K562 (cell line): ENCODE measurements around the gene TRABD2B. TPM values are rescaled to one million over a fixed set of nuclear protein-coding genes. Genes with fewer than 3 reads are reported as not detected.

Experiments used
- ATAC-seq: fragments of 200-7000 bp; cut with Tn5 transposase; 3 replicates; pipeline ENCODE4 v1.9.1; 2020; ENCODE audit warnings: moderate library complexity
- BruUV-seq: library from RNA; stranded (reverse); fragments of 400-500 nt; replicated peaks from 2 replicates; lab custom pipeline; 2021; lab: Mats Ljungman, UMichigan
- CTCF ChIA-PET: fragments of 300-600 bp; formaldehyde crosslinking; extraction: SDS; loops from one replicate; lab custom pipeline; 2021; ENCODE audit warnings: low intra/inter-chr PET ratio; lab: Yijun Ruan, JAX
- POLR2A ChIA-PET: fragments of 300-600, 350-650 bp; sonication (Branson Sonifier 250); formaldehyde crosslinking; extraction: SDS; loops from one replicate; lab custom pipeline; 2021; ENCODE audit warnings: antibody characterized with exemption, inconsistent platforms; lab: Yijun Ruan, JAX
- DNase-seq, 4 experiments: peaks; one replicate each; pipeline versions ENCODE4 v3.0.0 to v3.0.0-alpha.2; 2011 to 2018; ENCODE audit warnings: low spot score in 3 of 4, mixed read lengths in 3 of 4; ENCODE audit errors: extremely low read depth in 1 of 4
- FAIRE-seq: peaks from 2 replicates; lab custom pipeline; 2011; peaks lifted over from hg19 to GRCh38; lab: Jason Lieb, UNC
- H2AFZ ChIP-seq: 2 replicates; pipeline ENCODE4 v1.6.0; 2011; ENCODE audit warnings: low read depth, low read length, control low read depth, inconsistent platforms
- H3K27ac ChIP-seq: fragments of 200-600 bp; 3 replicates; pipeline ENCODE4 v1.8.0; 2011; ENCODE audit warnings: low read depth, mild to moderate bottlenecking, control low read depth, inconsistent platforms, low read length, moderate library complexity, mixed read lengths; ENCODE audit errors: extremely low read depth
- H3K27me3 ChIP-seq, 2 experiments: fragments of 300-600 bp in 1 of 2; 2 replicates in 1 of 2; 3 replicates in 1 of 2; pipeline versions ENCODE4 v1.6.0 to v1.8.0; 2011; ENCODE audit warnings: inconsistent platforms in 2 of 2, low read length in 2 of 2, mild to moderate bottlenecking in 1 of 2, mixed read lengths in 1 of 2, moderate library complexity in 1 of 2; ENCODE audit not compliant: control insufficient read depth in 2 of 2, insufficient read depth in 2 of 2
- H3K36me3 ChIP-seq: fragments of 300-600 bp; 3 replicates; pipeline ENCODE4 v1.8.0; 2011; ENCODE audit warnings: mild to moderate bottlenecking, low read length, inconsistent platforms; ENCODE audit not compliant: control insufficient read depth, insufficient read depth
- H3K4me1 ChIP-seq, 2 experiments: fragments of 200-600 bp in 1 of 2; replicated peaks in 1 of 2; 2 replicates in 1 of 2; 3 replicates in 1 of 2; pipeline versions ENCODE4 v1.5.1 to v1.8.0; 2011; ENCODE audit warnings: inconsistent platforms in 2 of 2, low read length in 2 of 2, mild to moderate bottlenecking in 1 of 2, mixed read lengths in 1 of 2, moderate library complexity in 1 of 2; ENCODE audit not compliant: control insufficient read depth in 2 of 2, insufficient read depth in 2 of 2
- H3K4me2 ChIP-seq: 2 replicates; pipeline ENCODE4 v1.6.1; 2011; ENCODE audit warnings: low read length, control low read depth, inconsistent platforms, mixed read lengths; ENCODE audit not compliant: insufficient read depth
- H3K4me3 ChIP-seq: fragments of 200-600 bp; sonication (generic), shearing (Covaris generic); 2 replicates; pipeline ENCODE4 v1.5.1; 2016; ENCODE audit warnings: control low read depth, inconsistent platforms
- H3K79me2 ChIP-seq: fragments of 200-600 bp; 3 replicates; pipeline ENCODE4 v1.8.0; 2011; ENCODE audit warnings: low read length, inconsistent platforms; ENCODE audit not compliant: control insufficient read depth, insufficient read depth
- H3K9ac ChIP-seq, 2 experiments: 2 replicates each; pipeline versions ENCODE4 v1.6.0 to v1.6.1; 2011; ENCODE audit warnings: low read depth in 2 of 2, low read length in 2 of 2, control low read depth in 1 of 2, inconsistent platforms in 1 of 2, mild to moderate bottlenecking in 1 of 2, mixed read lengths in 1 of 2; ENCODE audit not compliant: insufficient read depth in 1 of 2
- H3K9me1 ChIP-seq: one replicate; pipeline ENCODE4 v1.6.0; 2011; ENCODE audit warnings: inconsistent platforms, mild to moderate bottlenecking, low read length, moderate library complexity; ENCODE audit not compliant: control insufficient read depth, insufficient read depth
- H3K9me3 ChIP-seq: replicated peaks from 2 replicates; pipeline ENCODE4 v1.5.1; 2011; ENCODE audit warnings: low read depth, low read length, inconsistent platforms; ENCODE audit not compliant: control insufficient read depth, insufficient read depth
- H4K20me1 ChIP-seq: replicated peaks from 2 replicates; pipeline ENCODE4 v1.6.1; 2011; ENCODE audit warnings: low read length, inconsistent platforms, mixed read lengths; ENCODE audit not compliant: control insufficient read depth, insufficient read depth
- ARHGAP35 ChIP-seq: fragments of 450-650 bp; IDR thresholded peaks from 2 replicates; pipeline ENCODE4 v1.6.1; 2018; ENCODE audit not compliant: partially characterized antibody
- FOS ChIP-seq: IDR thresholded peaks from 3 replicates; pipeline ENCODE4 v1.6.1; 2011; ENCODE audit not compliant: insufficient read length; ENCODE audit errors: extremely low read depth
- JUND ChIP-seq, 2 experiments: IDR thresholded peaks; 2 replicates in 1 of 2; 3 replicates in 1 of 2; pipeline ENCODE4 v1.6.1; 2011; ENCODE audit warnings: borderline replicate concordance in 2 of 2, low read depth in 2 of 2, low read length in 2 of 2, improper control_type of control experiment in 1 of 2, missing biosample characterization in 1 of 2, missing genetic modification characterization in 1 of 2, missing genetic modification reagents in 1 of 2
- MAFK ChIP-seq: IDR thresholded peaks from 2 replicates; pipeline ENCODE4 v1.6.1; 2011; ENCODE audit warnings: low read length, improper control_type of control experiment
- MEIS2 ChIP-seq: fragments of 450-650 bp; IDR thresholded peaks from 2 replicates; pipeline ENCODE4 v1.6.1; 2014; ENCODE audit warnings: mild to moderate bottlenecking; ENCODE audit not compliant: partially characterized antibody
- NFRKB ChIP-seq: fragments of 450-650 bp; IDR thresholded peaks from 2 replicates; pipeline ENCODE4 v1.6.1; 2016; ENCODE audit warnings: low read depth
- RCOR1 ChIP-seq, 2 experiments: IDR thresholded peaks; 2 replicates each; pipeline ENCODE4 v1.6.1; 2012; ENCODE audit warnings: low read depth in 2 of 2, low read length in 2 of 2, borderline replicate concordance in 1 of 2, improper control_type of control experiment in 1 of 2
- RUNX1 ChIP-seq: sonication (generic); IDR thresholded peaks from 2 replicates; pipeline ENCODE4 v1.6.1; 2016; ENCODE audit warnings: antibody characterized with exemption, low read depth
- TOE1 ChIP-seq, 2 experiments: fragments of 450-650 bp in 1 of 2; sonication (generic) in 1 of 2; formaldehyde crosslinking in 1 of 2; IDR thresholded peaks; 2 replicates each; pipeline versions ENCODE4 v1.7.1 to v1.8.0; 2016 to 2022; ENCODE audit warnings: borderline replicate concordance in 2 of 2, mild to moderate bottlenecking in 2 of 2, antibody characterized with exemption in 1 of 2, inconsistent platforms in 1 of 2, low read depth in 1 of 2, missing genetic modification reagents in 1 of 2, moderate library complexity in 1 of 2
- ZZZ3 ChIP-seq: fragments of 450-650 bp; IDR thresholded peaks from 2 replicates; pipeline ENCODE4 v1.6.1; 2016; ENCODE audit warnings: antibody characterized with exemption, mild to moderate bottlenecking, moderate library complexity
- WGBS: fragments of 100-300 bp; shearing (Covaris generic); methylation state at CpG from one replicate; pipeline ENCODE4 v1.1.6; 2016; ENCODE audit warnings: low coverage, mixed read lengths; ENCODE audit not compliant: insufficient coverage; ENCODE audit errors: missing lambda C conversion rate; 5-methylcytosine and 5-hydroxymethylcytosine counted together
- in situ Hi-C: fragments of 300-500 bp; cut with MboI; formaldehyde crosslinking; loops from 4 replicates; pipeline ENCODE4 v1.15.0; 2018; ENCODE audit warnings: inconsistent platforms, mixed read lengths
- intact Hi-C: fragments of 100-400 bp; cut with micrococcal nuclease; formaldehyde crosslinking; loops from 2 replicates; pipeline ENCODE4 v1.14.2; 2022
- polyA plus RNA-seq, 8 experiments: library from polyadenylated mRNA; depleted of rRNA in 4 of 8; stranded (reverse) in 5 of 8; unstranded in 3 of 8; fragments of >200 nt; fragmentation: Nextera tagmentation in 2 of 8; fragmentation: Illumina TruSeq in 1 of 8; extraction: Ambion mirVana in 2 of 8; extraction: Trizol in 1 of 8; gene quantifications; 2 replicates each; pipeline versions ENCODE4 v1.2.1 to v1.2.3, GENCODE V29; 2011 to 2014; ENCODE audit warnings: inconsistent platforms in 1 of 8, missing spikeins in 1 of 8
- total RNA-seq, 7 experiments: library from RNA; depleted of rRNA in 6 of 7; stranded (reverse); fragments of >200 nt in 6 of 7; fragmentation: Illumina TruSeq in 2 of 7; extraction: Trizol in 2 of 7; gene quantifications; 2 replicates each; pipeline versions ENCODE4 v1.2.1 to v1.2.3, GENCODE V29; 2011 to 2021; ENCODE audit warnings: low replicate concordance in 1 of 7
- TF ChIP-seq, protein P1 (sequence below): fragments of 250-450 bp; sonication (Bioruptor Pico); IDR thresholded peaks from 2 replicates; pipeline ENCODE4 v1.8.0; 2022; ENCODE audit warnings: moderate library complexity, mild to moderate bottlenecking, inconsistent platforms
- TF ChIP-seq, protein P2 (sequence below): fragments of 250-450 bp; sonication (Bioruptor Pico); IDR thresholded peaks from 2 replicates; pipeline ENCODE4 v1.4.0; 2020; ENCODE audit warnings: mild to moderate bottlenecking
- TF ChIP-seq, protein P3 (sequence below), 2 experiments: IDR thresholded peaks in 1 of 2; conservative IDR thresholded peaks in 1 of 2; 2 replicates each; pipeline ENCODE4 v1.6.1; 2016; ENCODE audit warnings: low read depth in 2 of 2, mild to moderate bottlenecking in 1 of 2, missing compliant biosample characterization in 1 of 2, missing genetic modification characterization in 1 of 2, moderate library complexity in 1 of 2
- TF ChIP-seq, protein P4 (sequence below): fragments of 250-450 bp; sonication (Bioruptor Pico); IDR thresholded peaks from 2 replicates; pipeline ENCODE4 v1.8.0; 2022; ENCODE audit warnings: inconsistent platforms
- TF ChIP-seq, protein P5 (sequence below): fragments of 250-450 bp; sonication (Bioruptor Pico); IDR thresholded peaks from 2 replicates; pipeline ENCODE4 v1.8.0; 2021; ENCODE audit warnings: moderate library complexity, mild to moderate bottlenecking, inconsistent platforms

The TRABD2B gene
- total and polyA plus RNA-seq, 9 of the 15 experiments (the other 6 are each of a cell fraction or from before 2014, with no cell fraction given), result not detected

DNA sequence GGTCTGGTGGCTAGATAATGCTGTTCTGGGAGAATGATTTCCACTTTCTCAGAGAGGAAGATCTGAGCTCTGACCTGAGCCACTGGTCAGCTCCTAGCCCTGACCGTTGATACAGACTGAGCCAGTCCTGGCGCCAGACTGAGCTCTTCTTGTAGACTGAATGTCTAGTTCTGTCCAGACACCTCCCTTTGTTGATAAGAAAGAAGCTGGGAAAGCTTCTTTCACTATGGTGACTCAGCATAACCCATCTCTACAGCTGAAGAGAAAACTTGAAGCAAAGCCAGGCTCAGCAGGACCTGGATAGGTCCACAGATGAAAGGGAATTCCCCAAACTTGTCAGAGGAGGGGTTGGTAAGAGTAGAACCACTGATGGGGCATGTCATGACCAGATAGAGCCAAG lies 9.9 kb upstream of the TRABD2B start:
- in situ Hi-C loops, result no loop called here
- BruUV-seq, result no TSS peak
- no peaks in the 10 kb centered on the region for H3K9me3 ChIP-seq
- WGBS, result 0% methylated on average over 2 of the region's 2 CpGs
- H4K20me1 ChIP-seq, result no peaks in the 10 kb centered on the region
- H3K79me2 ChIP-seq, result no peaks in the 10 kb centered on the region
- peak in 2 of 4 experiments; percentile 34 to 35 for DNase-seq
- no peak overlapping the region for H3K4me2 ChIP-seq
- no peak overlapping the region for H2AFZ ChIP-seq
- FAIRE-seq, result peak; percentile 77
- 0 out of 5 replicates have a peak, but pooled peaks cover 0 to 2% of the 10 kb centered on the region in 2 experiments for H3K27me3 ChIP-seq
- peak; percentile 88 for ATAC-seq
- H3K4me1 ChIP-seq, result peaks cover 0 to 4% of the 10 kb centered on the region in 2 experiments; a peak in 1 of 5 replicates
- POLR2A ChIA-PET, result no interaction called here
- intact Hi-C loops, result no loop called here
- CTCF ChIA-PET, result no interaction called here
- H3K9me1 ChIP-seq, result no peaks in the 10 kb centered on the region
- H3K36me3 ChIP-seq, result no peaks in the 10 kb centered on the region
- no peak overlapping the region for H3K9ac ChIP-seq
- H3K27ac ChIP-seq, result no peak overlapping the region
- no peak overlapping the region for H3K4me3 ChIP-seq
- TF ChIP-seq, protein P1, sequence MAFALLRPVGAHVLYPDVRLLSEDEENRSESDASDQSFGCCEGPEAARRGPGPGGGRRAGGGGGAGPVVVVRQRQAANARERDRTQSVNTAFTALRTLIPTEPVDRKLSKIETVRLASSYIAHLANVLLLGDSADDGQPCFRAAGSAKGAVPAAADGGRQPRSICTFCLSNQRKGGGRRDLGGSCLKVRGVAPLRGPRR, result no peak
- TF ChIP-seq, protein P2, sequence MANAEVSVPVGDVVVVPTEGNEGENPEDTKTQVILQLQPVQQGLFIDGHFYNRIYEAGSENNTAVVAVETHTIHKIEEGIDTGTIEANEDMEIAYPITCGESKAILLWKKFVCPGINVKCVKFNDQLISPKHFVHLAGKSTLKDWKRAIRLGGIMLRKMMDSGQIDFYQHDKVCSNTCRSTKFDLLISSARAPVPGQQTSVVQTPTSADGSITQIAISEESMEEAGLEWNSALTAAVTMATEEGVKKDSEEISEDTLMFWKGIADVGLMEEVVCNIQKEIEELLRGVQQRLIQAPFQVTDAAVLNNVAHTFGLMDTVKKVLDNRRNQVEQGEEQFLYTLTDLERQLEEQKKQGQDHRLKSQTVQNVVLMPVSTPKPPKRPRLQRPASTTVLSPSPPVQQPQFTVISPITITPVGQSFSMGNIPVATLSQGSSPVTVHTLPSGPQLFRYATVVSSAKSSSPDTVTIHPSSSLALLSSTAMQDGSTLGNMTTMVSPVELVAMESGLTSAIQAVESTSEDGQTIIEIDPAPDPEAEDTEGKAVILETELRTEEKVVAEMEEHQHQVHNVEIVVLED (CRISPR knock-in tag), result no peak
- TF ChIP-seq MAFK (peak; percentile 86), ZZZ3 (no peak), ARHGAP35 (no peak), RCOR1 (IDR thresholded peaks at IDR 0.05; ENCODE audit: borderline replicate concordance in 1 of 2, low read depth in 2 of 2, low read length in 2 of 2) (no peak), RUNX1 (no peak), TOE1 (IDR thresholded peaks at IDR 0.05; ENCODE audit: borderline replicate concordance) (no peak), TOE1 (CRISPR knock-in tag; IDR thresholded peaks at IDR 0.05; ENCODE audit: borderline replicate concordance, low read depth) (no peak), MEIS2 (peak; percentile 20), NFRKB (no peak), JUND (IDR thresholded peaks at IDR 0.05; ENCODE audit: borderline replicate concordance, low read depth, low read length) (no peak), JUND (tag; IDR thresholded peaks at IDR 0.05; ENCODE audit: borderline replicate concordance, low read depth, low read length) (peak; percentile 63; the same call in 2 of the 3 replicates), FOS (no peak)
- TF ChIP-seq, protein P3, sequence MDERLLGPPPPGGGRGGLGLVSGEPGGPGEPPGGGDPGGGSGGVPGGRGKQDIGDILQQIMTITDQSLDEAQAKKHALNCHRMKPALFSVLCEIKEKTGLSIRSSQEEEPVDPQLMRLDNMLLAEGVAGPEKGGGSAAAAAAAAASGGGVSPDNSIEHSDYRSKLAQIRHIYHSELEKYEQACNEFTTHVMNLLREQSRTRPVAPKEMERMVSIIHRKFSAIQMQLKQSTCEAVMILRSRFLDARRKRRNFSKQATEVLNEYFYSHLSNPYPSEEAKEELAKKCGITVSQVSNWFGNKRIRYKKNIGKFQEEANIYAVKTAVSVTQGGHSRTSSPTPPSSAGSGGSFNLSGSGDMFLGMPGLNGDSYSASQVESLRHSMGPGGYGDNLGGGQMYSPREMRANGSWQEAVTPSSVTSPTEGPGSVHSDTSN (CRISPR knock-in tag; IDR thresholded peaks at IDR 0.05; ENCODE audit: low read depth), result no peak
- TF ChIP-seq, protein P3 (tag; conservative IDR thresholded peaks at IDR 0.05; ENCODE audit: low read depth), result peak; percentile 38; the same call in 1 of the 2 replicates
- TF ChIP-seq, protein P4, sequence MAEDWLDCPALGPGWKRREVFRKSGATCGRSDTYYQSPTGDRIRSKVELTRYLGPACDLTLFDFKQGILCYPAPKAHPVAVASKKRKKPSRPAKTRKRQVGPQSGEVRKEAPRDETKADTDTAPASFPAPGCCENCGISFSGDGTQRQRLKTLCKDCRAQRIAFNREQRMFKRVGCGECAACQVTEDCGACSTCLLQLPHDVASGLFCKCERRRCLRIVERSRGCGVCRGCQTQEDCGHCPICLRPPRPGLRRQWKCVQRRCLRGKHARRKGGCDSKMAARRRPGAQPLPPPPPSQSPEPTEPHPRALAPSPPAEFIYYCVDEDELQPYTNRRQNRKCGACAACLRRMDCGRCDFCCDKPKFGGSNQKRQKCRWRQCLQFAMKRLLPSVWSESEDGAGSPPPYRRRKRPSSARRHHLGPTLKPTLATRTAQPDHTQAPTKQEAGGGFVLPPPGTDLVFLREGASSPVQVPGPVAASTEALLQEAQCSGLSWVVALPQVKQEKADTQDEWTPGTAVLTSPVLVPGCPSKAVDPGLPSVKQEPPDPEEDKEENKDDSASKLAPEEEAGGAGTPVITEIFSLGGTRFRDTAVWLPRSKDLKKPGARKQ, result no peak
- TF ChIP-seq, protein P5, sequence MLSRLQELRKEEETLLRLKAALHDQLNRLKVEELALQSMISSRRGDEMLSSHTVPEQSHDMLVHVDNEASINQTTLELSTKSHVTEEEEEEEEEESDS (CRISPR knock-in tag), result no peak
